T-helper 2 cell treated with Interferon-gamma antibody and Interleukin-4, amounts not matched to agents 100 ng/mL and 5 ng/mL, for 36 hours (primary cell): Measurements from ENCODE around the gene SLC9A3. TPM values are rescaled to one million over a fixed set of nuclear protein-coding genes. Genes with fewer than 3 reads are reported as not detected.
"Not testable (repeated sequence)": the region's sequence is repeated elsewhere in the genome, so short reads cannot be mapped to it uniquely, and the experiment has no call there.

Experiments used
- intact Hi-C: fragments of 100-400 bp; cut with micrococcal nuclease; formaldehyde crosslinking; loops from one replicate; pipeline ENCODE4 v1.15.1; 2023
- total RNA-seq: library from RNA; stranded (reverse); gene quantifications from 2 replicates; pipeline ENCODE4 v1.2.3, GENCODE V29; 2022

Gene SLC9A3
- total RNA-seq, 1 donor from 2014 or later, result 1.5 TPM

DNA sequence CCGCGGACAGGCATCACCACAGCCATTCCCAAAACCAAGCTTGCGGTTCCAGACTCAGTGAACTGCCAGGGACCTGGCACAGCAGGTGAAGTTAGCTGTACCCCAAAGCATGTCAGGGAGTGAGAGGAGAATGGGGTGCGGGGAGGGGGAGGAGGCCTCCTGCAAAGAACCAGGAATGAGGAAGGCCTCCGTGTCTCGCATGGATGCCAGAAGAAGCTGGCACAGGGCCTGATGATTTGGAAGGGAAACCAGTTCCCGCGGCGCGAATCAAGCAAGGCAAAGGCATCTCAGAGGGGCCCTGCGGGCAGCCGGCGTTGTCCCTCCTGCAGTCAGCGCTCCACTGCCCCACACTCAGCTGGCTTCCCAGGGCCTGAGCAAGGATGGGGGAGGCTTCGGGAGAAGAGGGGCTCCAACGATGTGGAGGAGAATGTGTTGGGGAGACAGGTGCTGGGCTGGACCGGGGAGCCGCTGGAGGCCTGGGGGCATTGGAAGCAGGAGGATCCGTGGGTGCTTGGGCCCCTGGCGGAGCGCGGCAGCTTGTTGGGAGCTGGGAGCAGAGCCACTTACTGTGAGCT lies 14.6 kb downstream of the SLC9A3 start:
- intact Hi-C loops, result no loop called here

DNA sequence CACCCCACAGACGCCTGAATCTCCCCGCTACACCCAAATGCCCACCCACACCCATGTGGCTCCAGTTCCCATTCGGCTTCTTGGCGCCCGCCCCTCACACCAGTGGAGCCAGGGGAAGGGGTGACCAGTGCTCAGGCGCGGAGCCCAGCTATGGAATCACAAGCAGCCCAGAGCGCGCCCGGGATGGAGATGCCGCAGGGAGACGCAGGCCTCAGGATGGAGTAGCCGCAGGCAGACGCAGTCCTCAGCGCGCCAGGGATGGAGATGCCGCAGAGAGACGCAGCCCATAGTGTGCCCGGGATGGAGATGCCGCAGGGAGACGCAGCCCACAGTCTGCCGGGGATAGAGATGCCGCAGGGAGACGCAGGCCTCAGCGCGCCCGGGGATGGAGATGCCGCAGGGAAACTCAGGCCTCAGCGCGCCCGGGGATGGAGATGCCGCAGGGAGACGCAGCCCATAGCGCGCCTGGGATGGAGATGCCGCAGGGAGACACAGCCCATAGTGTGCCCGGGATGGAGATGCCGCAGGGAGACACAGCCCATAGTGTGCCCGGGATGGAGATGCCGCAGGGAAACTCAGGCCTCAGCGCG lies 16.2 kb downstream of the SLC9A3 start:
- intact Hi-C loops, result not testable (repeated sequence)

DNA sequence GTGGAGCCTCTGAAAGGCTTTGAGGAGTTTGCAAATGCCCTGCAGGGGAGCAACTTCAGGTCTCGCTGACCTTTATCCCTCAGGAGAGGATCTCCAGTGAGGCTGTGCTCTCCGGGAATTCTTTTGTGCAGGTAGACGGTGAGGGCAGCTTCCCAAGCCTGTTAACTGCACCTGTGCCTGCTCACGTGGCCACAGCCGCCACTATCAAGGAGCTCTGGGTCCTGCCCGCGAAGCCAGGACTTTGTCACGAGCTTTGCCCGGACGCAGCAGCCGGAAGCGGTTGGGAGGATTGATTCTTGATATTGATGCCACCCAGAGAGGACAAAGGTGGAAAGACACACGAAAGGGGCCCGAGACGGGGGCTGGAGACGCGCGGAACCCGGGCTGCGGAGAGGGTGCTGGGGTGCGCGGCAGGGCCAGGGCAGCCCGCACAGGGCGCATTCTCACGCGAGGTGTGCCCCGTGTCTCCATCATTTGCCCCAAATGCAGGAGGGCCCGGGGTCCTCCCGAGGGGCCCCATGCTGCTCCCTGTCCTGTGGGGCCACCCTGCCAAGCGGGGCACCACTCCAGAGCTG lies 18.2 kb downstream of the SLC9A3 start:
- intact Hi-C loops, result no loop called here

DNA sequence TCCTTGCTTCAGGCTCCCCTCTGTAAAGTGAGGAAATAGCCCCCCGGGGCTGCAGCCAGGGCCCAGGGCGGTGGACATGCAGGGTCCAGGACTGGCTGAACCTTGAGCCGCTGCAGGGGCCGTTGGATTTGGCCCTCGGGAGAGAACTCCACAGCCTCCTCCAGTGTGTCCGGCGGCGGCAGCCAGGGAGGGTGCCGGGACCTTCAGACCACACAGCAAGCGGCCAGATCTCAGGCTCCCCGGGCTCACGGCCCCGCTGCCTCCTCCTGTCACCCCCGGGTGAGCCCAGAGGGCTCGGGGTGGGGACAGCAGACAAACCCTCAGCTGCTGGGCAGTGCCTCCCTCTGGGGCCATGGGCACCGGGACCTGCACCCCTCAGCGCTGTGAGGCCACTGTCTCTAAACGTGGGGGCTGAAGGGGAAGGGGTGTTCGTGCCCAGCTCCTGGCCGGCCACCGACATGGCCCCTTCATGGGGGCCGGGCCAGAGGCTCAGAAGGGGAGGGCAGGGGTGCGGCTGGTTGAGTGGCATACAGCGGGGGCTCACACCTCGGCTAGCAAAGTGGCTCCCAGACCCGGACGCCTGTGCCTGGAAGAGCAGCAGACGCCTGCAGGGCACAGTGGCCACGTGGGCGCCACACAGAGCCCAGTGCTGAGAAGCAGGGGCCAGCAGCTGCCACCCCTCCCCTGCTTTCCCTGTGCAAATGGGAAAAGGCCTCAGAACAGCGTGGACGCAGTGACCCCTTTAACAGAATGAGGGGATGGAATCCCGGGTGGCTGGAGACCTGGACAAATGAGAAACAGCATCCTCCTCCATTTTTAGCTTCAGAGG lies 19.7 kb downstream of the SLC9A3 start:
- intact Hi-C loops, result no loop called here

DNA sequence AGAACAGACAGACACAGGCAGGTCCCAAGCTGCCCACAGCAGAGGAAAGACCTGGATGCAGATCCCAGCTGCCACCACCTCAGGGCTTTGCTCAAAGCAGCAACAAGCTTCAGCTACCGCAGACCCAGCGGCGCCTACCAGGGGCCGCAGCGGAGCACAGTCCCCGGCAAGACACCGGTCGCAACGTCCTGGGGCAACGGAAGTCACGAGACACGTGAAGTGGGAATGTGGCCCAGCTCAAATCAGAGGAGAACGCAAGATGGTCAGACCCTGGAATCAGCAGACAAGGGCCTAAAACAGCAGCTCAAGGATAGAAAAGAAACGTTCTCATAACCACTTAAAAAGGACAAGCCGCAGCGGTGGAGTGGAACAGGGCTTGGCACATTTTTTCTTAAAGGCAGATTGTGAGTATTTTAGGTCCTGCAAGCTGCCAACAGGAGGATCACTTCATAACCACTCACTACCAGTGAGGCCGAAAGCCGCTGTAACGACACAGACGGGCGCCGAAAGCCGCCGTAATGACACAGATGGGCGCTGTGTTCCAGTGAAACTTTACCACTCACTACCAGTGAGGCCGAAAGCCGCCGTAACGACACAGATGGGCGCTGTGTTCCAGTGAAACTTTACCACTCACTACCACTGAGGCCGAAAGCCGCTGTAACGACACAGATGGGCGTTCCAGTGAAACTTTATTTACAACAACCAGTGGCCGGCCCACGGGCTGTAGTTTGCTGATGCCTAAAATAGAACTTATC lies 21.7 kb downstream of the SLC9A3 start:
- intact Hi-C loops, result no loop called here

DNA sequence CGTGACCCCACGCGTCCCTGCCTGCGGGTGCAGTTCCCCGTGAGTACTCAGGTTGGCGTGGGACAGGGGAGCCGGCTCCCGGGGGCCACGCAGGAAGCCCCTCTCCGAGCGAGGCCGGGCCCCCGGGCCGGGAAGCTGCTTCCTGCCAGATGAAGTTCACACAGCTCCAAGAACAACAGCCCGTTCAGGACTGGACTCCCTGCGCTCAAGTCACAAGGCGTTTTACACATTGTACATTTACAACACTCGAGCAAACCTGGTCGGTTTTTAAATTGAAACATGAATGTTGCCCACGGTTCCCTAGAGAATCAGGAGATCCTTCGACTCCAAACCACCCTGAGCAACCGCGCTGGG lies 22.4 kb downstream of the SLC9A3 start:
- intact Hi-C loops, result no loop called here

DNA sequence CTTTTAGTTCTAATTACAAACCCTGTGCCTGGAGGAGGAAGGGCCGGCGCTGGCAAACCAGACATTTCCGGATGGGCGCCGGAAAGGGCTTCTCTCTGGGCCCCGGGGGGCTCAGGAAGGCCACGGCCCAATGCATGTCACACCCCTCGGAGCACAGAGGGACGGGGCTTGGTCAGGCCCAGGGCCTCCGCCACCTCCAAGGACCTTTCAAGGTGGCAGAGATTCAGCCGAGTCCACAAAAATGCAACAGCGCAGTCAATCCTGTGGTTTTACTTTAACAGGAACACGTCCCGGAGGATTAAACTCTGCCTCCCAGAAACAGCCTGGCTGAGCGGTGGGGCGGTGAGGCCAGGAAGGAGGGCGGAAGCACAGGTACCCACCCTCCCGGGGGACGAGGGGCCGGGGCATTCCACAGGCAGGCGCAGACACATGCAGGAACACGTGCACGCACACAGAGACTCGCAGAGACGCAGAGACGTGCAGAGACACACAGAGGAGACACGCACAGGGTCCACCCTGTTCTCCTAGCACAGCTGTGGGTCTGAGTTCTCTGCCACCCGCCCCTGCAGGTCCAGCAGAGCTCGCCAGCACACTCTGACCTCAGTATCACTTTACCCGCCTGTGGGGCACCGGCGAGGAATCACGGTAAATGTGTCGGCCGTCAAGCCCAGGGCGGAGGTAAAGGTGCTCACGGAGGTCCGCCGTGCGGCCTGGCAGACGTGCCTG lies 23.0 kb downstream of the SLC9A3 start:
- intact Hi-C loops, result no loop called here

DNA sequence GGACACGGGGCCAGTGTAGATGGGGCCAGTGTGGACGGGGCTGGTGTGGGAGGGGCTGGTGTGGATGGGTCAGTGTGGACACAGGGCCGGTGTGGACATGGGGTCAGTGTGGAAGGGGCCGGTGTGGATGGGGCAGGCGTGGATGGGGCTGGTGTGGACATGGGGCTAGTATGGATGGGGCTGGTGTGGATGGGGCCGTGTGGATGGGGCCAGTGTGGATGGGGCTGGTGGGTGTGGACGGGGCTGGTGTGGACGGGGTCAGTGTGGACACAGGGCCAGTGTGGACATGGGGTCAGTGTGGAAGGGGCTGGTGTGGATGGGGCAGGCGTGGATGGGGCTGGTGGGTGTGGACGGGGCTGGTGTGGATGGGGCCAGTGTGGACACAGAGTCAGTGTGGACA lies 23.8 kb downstream of the SLC9A3 start:
- intact Hi-C loops, result no loop called here

DNA sequence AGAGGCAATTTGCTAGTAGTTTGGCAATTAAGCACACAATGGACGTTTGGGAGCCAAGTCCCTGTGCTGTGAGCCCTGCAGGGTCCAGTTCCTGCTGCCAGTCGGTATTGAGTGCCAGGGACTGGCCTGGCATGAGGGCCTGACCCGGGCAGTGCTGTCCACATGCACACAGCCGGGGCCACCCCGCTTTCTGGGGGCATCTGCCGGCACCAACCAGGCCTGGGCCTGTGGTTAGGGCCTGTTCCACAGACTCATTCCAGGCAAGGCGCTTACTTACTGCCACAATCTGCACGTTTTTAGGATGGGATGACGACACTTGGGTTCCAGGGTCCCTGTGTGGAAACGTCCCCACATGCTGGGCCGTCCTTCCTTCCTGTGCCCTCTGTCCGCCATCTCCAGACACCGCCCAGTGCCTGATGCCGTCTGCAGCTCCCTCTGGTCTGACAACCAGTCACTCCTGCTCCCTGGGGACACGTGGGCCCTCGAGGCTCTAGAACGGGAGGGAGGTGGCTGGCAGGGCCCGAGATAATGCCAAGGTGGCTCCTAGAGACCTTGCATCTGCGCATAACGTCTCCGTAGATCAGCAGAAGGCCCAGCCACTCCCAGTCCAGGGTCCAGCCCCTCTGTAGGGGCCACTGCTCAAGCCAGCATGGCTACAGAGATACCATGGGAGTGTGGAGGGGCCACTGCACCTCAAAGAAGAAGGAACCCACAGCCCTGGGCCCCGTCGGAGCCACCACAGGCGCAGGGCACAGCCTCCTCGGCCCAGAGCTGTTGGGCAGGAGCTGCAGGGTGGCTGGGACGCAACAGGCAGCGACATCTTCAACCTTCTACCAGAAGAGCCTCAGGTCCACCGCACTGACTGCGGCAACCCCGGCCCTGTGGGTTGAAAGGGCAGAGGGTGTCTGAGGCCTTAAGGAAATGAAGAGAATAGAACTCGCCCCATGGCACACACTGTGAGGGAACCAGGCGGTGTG lies 24.7 kb downstream of the SLC9A3 start:
- intact Hi-C loops, result no loop called here

DNA sequence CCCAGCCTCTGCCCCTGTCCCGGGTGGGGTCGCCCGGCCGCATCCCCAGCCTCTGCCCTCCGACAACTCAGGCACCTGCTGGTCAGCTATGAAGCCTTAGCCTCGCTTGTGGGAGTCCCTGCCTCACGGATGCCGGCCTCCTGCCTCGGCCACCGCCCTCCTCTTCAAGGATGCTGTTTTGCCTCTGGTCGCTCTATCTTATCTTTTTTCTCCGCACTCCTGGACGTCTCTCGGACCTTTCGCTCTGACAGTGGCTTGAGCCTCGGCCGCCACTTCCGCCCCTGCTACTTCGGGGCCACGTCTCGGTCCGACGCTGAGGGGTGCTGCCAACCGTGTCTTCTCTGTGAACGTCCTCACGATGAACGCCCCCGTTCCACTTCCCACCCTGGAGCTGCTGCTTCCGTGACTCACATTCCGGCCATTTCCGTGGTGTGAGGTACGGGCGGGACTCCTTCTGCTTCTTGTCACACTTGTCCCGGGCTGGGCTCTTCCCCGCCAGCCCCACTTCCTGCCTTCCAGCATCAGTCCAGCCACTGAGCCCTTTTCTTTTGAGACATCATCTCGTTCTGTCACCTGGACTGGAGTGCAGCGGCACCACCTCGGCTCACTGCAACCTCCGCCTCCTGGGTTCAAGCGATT lies 26.3 kb downstream of the SLC9A3 start:
- intact Hi-C loops, result no loop called here

DNA sequence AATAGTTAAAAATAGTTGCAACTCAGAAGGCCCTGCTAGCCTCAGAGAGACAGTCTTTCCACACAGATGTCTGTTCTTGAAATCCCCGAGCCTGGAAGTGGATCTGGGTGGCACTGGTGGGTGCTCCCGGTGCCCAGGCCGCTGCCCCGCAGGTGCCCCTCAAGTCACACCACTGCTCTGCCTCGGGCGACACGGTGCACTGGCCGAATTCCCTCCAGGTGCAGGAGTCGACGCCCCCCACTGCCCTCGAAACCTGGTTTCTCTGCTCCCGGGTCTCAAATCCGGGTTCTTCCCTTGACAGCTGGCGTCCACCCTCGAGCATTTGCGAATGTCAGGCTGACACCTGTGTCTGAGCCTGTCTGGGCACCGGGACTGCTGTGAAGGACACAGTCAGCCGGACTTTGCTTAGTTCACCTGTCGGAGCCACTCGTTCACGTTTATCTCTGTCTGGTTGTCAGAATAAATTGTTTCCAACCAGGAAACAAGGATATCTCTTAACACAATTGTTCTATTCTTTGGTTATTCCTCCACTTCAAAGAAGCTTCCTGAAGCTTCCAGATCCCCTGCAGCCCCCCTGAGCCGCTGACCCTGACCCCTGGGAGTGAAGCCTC lies 27.1 kb downstream of the SLC9A3 start:
- intact Hi-C loops, result no loop called here

DNA sequence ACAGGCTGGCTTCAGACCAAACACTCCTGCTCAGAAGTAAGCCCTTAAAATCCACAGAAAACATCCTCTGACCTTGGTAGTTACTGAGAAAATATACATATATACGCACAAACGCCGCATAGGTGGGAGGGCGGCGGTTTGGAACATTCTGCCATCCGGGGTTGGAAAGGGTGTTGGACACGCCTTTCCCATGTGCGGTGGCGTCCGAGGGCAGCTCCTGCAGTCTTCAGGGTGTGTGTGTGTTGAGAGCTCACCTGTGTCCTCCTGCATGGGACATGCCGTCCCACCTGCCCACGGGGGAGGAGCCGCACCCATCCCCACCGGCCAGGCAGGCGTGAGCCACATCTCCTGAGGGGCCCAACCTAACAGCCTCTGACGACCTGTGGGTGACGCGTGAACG lies 28.2 kb downstream of the SLC9A3 start:
- intact Hi-C loops, result no loop called here

DNA sequence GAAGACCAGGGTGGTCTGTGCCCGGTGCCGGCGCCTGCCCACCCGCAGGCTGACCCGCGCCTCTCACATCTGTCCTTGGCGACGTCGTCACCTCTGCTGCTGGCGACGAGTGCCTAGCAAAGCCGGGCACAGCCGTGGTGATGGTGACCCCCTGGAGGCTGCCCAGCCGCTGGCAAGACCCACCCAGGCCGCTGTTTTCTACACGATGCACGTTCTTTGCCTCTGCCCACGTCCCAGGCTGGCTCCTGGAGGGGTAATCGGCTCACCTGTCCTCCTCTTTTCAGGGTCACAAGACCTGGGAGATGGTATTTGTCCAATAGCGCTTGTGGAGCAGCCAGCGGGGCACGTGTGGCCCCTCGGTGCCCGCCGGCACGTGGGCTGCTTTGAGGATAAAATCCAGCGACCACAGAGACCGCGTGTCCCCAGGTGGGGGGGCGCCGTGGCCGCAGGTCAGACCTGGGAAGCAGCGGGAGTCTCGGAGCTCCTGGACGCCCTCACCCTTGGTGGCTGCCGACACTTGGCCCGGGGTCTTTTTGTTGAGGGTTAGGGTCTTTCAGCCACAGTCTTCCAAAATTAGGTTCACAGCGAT lies 29.5 kb downstream of the SLC9A3 start:
- intact Hi-C loops, result no loop called here

DNA sequence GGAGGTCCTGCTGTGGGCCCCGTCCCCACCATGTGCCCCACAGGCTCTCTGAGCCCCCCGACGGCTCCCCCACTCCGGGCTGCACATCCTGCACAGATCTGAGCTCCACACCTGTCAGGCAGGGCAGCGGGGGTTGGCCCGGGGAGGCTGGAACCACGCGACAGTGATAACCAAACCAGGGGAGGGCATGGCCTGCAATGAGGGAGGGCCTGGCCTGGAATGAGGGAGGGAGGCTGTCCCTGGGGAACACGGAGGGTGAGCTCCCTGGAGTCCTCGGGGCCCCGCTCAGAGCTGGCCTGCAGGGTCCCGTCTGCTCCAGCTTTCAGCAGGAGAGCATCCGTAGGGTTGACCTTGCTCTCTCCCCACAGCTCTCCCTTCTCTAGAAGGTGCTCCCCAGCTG lies 30.5 kb downstream of the SLC9A3 start:
- intact Hi-C loops, result no loop called here

DNA sequence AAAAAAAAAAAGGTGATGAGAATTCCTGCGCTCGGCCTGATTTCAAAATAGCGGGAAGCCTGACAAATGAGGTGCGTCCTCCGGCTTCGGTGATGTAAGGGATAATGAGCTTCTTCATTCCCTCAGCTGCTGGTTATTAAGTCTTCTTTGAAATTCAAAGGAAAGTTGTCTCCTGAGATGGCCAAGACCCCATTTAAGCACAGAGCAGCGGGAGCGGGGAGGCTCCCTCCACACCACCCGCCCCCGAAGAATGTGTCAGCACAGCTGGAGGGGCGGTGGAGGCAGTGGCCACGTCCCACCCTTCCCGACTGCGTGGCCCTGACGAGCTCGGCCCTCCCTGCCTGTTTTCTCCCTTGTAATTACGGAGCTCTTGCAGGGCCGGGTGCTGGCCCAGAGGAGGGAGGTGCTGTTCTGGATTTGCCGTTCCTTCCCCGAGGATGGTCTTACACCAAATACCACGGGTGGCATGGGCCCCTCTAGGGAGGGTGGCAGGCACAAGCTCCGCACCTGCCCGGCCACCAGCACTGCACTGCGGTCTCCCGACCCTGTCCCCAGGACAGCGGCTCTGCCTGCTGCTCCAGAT lies 31.0 kb downstream of the SLC9A3 start:
- intact Hi-C loops, result no loop called here

DNA sequence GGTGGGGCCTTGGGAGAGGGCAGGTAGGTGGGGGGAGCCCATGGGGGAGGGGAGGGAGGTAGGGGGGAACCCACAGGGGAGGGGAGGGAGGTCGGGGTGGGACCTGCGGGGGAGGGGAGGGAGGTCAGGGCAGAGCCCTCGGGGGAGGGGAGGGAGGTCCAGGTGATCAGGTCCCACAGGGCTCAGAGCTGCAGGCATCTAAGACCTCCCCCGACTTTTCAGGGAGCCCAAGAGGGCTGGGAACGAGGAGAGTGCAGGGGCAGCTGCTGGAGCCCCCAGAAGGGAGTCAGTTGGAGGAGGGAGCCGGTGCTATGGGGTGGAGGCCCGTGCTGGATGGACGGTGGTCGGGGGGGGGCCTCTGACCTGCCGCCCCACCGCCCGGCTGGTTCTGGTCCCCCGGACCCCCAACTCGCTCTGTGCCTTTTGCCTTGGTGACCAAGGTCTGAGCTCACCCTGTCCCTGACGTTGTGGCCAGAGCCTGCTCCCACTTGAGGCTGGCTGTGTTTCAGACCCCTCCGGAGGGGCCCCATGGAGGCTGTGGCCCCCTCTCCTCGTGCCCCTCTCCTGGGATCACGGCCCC lies 31.8 kb downstream of the SLC9A3 start:
- intact Hi-C loops, result no loop called here

DNA sequence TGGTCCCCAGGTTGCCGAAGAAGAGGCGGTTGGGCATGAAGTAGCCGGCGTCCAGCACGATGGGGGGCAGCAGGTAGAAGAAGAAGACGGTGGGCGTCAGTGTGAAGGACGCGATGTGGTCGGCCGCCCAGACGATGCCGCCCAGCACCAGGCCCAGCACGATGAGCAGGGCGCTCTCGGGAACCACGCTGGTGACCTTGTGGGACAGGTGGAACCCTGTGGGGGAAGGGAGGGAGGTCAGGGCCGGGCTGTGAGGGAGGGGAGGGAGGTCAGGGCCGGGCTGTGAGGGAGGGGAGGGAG lies 32.4 kb downstream of the SLC9A3 start:
- intact Hi-C loops, result no loop called here
